CD4-positive, alpha-beta T cell (primary cell): Measurements from ENCODE around the gene HIPK1. TPM values are rescaled to one million over a fixed set of nuclear protein-coding genes. Genes with fewer than 3 reads are reported as not detected.
"Not testable (repeated sequence)": the region's sequence is repeated elsewhere in the genome, so short reads cannot be mapped to it uniquely, and the experiment has no call there.

ENCODE experiments used
- ATAC-seq: fragments of 200-7000 bp; cut with Tn5 transposase; one replicate; pipeline ENCODE4 v1.10.0; 2022; ENCODE audit warnings: mild to moderate bottlenecking; ENCODE audit not compliant: poor library complexity
- CTCF ChIA-PET: fragments of 350-600 bp; sonication (Branson Sonifier 250); formaldehyde crosslinking; loops from one replicate; lab custom pipeline; 2021; ENCODE audit warnings: antibody characterized with exemption, inconsistent platforms; lab: Charles Lee
- POLR2A ChIA-PET: fragments of 350-600 bp; sonication (Branson Sonifier 250); formaldehyde crosslinking; loops from one replicate; lab custom pipeline; 2021; ENCODE audit warnings: antibody characterized with exemption, inconsistent platforms; lab: Charles Lee
- DNase-seq, 14 experiments: peaks; one replicate each; pipeline ENCODE4 v3.0.0-alpha.2; 2013 to 2020; ENCODE audit warnings: mixed read lengths in 2 of 14
- H3K27ac ChIP-seq, 2 donors: one replicate each; pipeline versions ENCODE4 v1.5.1 to v1.7.0; 2013; ENCODE audit warnings: low read length in 2 of 2, low read depth in 1 of 2, mild to moderate bottlenecking in 1 of 2
- H3K27me3 ChIP-seq, 2 experiments: 1 replicate in 1 of 2; 2 replicates in 1 of 2; pipeline versions ENCODE4 v1.6.1 to v1.7.0; 2013; ENCODE audit warnings: low read length in 2 of 2, control low read depth in 1 of 2, mild to moderate bottlenecking in 1 of 2, moderate library complexity in 1 of 2; ENCODE audit not compliant: insufficient read depth in 2 of 2, control insufficient read depth in 1 of 2
- H3K36me3 ChIP-seq: one replicate; pipeline ENCODE4 v1.6.1; 2013; ENCODE audit warnings: low read length, control low read depth; ENCODE audit not compliant: insufficient read depth
- H3K4me1 ChIP-seq: one replicate; pipeline ENCODE4 v1.6.1; 2013; ENCODE audit warnings: low read length, control low read depth; ENCODE audit not compliant: insufficient read depth
- H3K4me3 ChIP-seq: one replicate; pipeline ENCODE4 v1.5.1; 2013; ENCODE audit warnings: mild to moderate bottlenecking, low read length, moderate library complexity
- H3K9me3 ChIP-seq, 2 experiments: 1 replicate in 1 of 2; 2 replicates in 1 of 2; pipeline versions ENCODE4 v1.6.1 to v1.7.0; 2013; ENCODE audit warnings: low read length in 2 of 2, mild to moderate bottlenecking in 2 of 2, control low read depth in 1 of 2, moderate library complexity in 1 of 2; ENCODE audit not compliant: control insufficient read depth in 1 of 2, insufficient read depth in 1 of 2
- H3K27ac Mint-ChIP-seq: one replicate; pipeline ENCODE4 v1.8.0; 2020; ENCODE audit warnings: mixed read lengths
- H3K27me3 Mint-ChIP-seq: one replicate; pipeline ENCODE4 v1.8.0; 2021; ENCODE audit warnings: mixed read lengths
- H3K36me3 Mint-ChIP-seq: one replicate; pipeline ENCODE4 v1.8.0; 2021; ENCODE audit warnings: low read depth, mixed read lengths
- H3K4me1 Mint-ChIP-seq: one replicate; pipeline ENCODE4 v1.8.0; 2021; ENCODE audit warnings: low read depth, mixed read lengths
- H3K4me3 Mint-ChIP-seq: one replicate; pipeline ENCODE4 v1.8.0; 2020; ENCODE audit warnings: mild to moderate bottlenecking, mixed read lengths
- H3K9me3 Mint-ChIP-seq: one replicate; pipeline ENCODE4 v1.8.0; 2020; ENCODE audit warnings: mixed read lengths
- CTCF ChIP-seq: fragments of 200-600 bp; IDR thresholded peaks from one replicate; pipeline ENCODE4 v1.8.0; 2022; ENCODE audit warnings: antibody characterized with exemption, mild to moderate bottlenecking
- intact Hi-C, 2 experiments: fragments of 100-400 bp; cut with DNase I in 1 of 2; cut with micrococcal nuclease in 1 of 2; formaldehyde crosslinking; loops; one replicate each; pipeline versions ENCODE4 v1.15.1 to v1.9.0; 2023 to 2025; cut with DNase I, micrococcal nuclease
- total RNA-seq, 174 experiments: library from RNA in 2 of 174; stranded (reverse) in 2 of 174; gene quantifications; one replicate each; pipeline ENCODE4 v1.2.3 and lab custom pipeline; 2021 to 2026

The HIPK1 gene
- total RNA-seq, 2 experiments from 2014 or later: 245 to 251 TPM

- intact Hi-C loops: loop anchor here (1.0 to 5.0 kb wide), 5 partner anchors 8 to 110 kb away; no protein-coding TSS in a partner anchor
- H3K27ac Mint-ChIP-seq: peak overlapping the region; percentile 89
- H3K9me3 Mint-ChIP-seq: no peaks in the 10 kb centered on the region
- ChIA-PET CTCF (interaction anchor here (0.5 to 5.7 kb wide), 8 partner anchors 9 to 875 kb away, joined by 3 to 56 read pairs (median 3); partner anchors contain the start of genes HIPK1 and LRIG2), POLR2A (interaction anchor here (0.7 to 10.2 kb wide), 8 partner anchors 8 to 1329 kb away, joined by 3 to 245 read pairs (median 12); partner anchors contain the start of genes AP4B1, DCLRE1B, HIPK1 and RSBN1)
- H3K36me3 ChIP-seq: peaks cover 8% of the 10 kb centered on the region
- no peaks in the 10 kb centered on the region for H3K27me3 ChIP-seq
- H3K4me3 ChIP-seq: peak overlapping the region; percentile 24
- no peaks in the 10 kb centered on the region for H3K27me3 Mint-ChIP-seq
- H3K9me3 ChIP-seq: no peaks in the 10 kb centered on the region
- peaks cover 85% of the 10 kb centered on the region for H3K4me1 Mint-ChIP-seq
- peaks cover 50% of the 10 kb centered on the region for H3K36me3 Mint-ChIP-seq
- H3K4me3 Mint-ChIP-seq: peak overlapping the region; percentile 89
- peak overlapping the region; percentile 66 to 77 for H3K27ac ChIP-seq
- peaks cover 49% of the 10 kb centered on the region for H3K4me1 ChIP-seq
- TF ChIP-seq CTCF: no peak
- ATAC-seq: peak; percentile 66
- DNase-seq: peak in 2 of 14 experiments; percentile 38 to 62
Observed at GRCh38 chr1:113947388-113948107, 18.4 kb downstream of the HIPK1 start.

GRCh38 chr1:113948151-113948550, 19.0 kb downstream of the HIPK1 start:
- peaks cover 10% of the 10 kb centered on the region for H3K36me3 ChIP-seq
- Mint-ChIP-seq H3K27ac (peak overlapping the region; percentile 89), H3K4me1 (peaks cover 88% of the 10 kb centered on the region), H3K4me3 (peak overlapping the region; percentile 54), H3K36me3 (peaks cover 53% of the 10 kb centered on the region)
- not testable (repeated sequence) for H3K27me3 Mint-ChIP-seq, H3K27me3 ChIP-seq, ATAC-seq, DNase-seq, H3K9me3 ChIP-seq, H3K9me3 Mint-ChIP-seq, H3K4me3 ChIP-seq
- peak overlapping the region; percentile 66 to 77 for H3K27ac ChIP-seq
- peaks cover 49% of the 10 kb centered on the region for H3K4me1 ChIP-seq
- ChIA-PET POLR2A (interaction anchor here (0.5 to 10.2 kb wide), 6 partner anchors 8 to 136 kb away, joined by 3 to 245 read pairs (median 14); partner anchors contain the start of genes AP4B1, DCLRE1B, HIPK1 and RSBN1), CTCF (interaction anchor here (0.6 to 5.7 kb wide), 6 partner anchors 10 to 875 kb away, joined by 3 to 56 read pairs (median 4); partner anchors contain the start of genes HIPK1 and LRIG2)
- intact Hi-C loops: loop anchor here (1.0 to 5.0 kb wide), 3 partner anchors 10 to 111 kb away; no protein-coding TSS in a partner anchor

- Histone ChIP-seq H3K36me3 (peaks cover 12% of the 10 kb centered on the region), H3K4me3 (no peak overlapping the region), H3K27me3 (no peaks in the 10 kb centered on the region), H3K9me3 (no peaks in the 10 kb centered on the region), H3K4me1 (peaks cover 50% of the 10 kb centered on the region), H3K27ac (peak overlapping the region; percentile 60 to 66)
- peak in 2 of 14 experiments; percentile 58 to 63 for DNase-seq
- Mint-ChIP-seq H3K4me1 (peaks cover 92% of the 10 kb centered on the region), H3K36me3 (peaks cover 57% of the 10 kb centered on the region), H3K4me3 (peak overlapping the region; percentile 51), H3K9me3 (no peaks in the 10 kb centered on the region), H3K27me3 (no peaks in the 10 kb centered on the region), H3K27ac (peak overlapping the region; percentile 89)
- peak; percentile 43 for TF ChIP-seq CTCF
- ChIA-PET CTCF (interaction anchor here (0.6 to 5.7 kb wide), 5 partner anchors 9 to 677 kb away, joined by 3 to 56 read pairs (median 4); partner anchors contain the start of gene HIPK1), POLR2A (interaction anchor here (0.7 to 10.2 kb wide), 4 partner anchors 9 to 299 kb away, joined by 4 to 245 read pairs (median 22); partner anchors contain the start of genes AP4B1, DCLRE1B and HIPK1)
- ATAC-seq: no peak
- intact Hi-C loops: loop anchor here (1.0 to 5.0 kb wide), 3 partner anchors 16 to 112 kb away; no protein-coding TSS in a partner anchor
Observed at GRCh38 chr1:113949007-113949406, 19.9 kb downstream of the HIPK1 start.
